Fibroblast of lung (primary cell): ENCODE measurements around the gene MAP7.

Experiments used
- CTCF ChIP-seq, 2 donors: IDR thresholded peaks in 1 of 2; conservative IDR thresholded peaks in 1 of 2; 1 replicate in 1 of 2; 2 replicates in 1 of 2; pipeline ENCODE4 v1.5.1; 2011 to 2012; ENCODE audit warnings: low read length in 2 of 2, control low read depth in 1 of 2, inconsistent platforms in 1 of 2, low read depth in 1 of 2, mild to moderate bottlenecking in 1 of 2
- EZH2 ChIP-seq: IDR thresholded peaks from 2 replicates; pipeline ENCODE4 v1.5.1; 2012; ENCODE audit warnings: low read length, control low read depth, mild to moderate bottlenecking; ENCODE audit errors: missing control alignments

GRCh38 chr6:136566851-136567250, 16.6 kb upstream of the MAP7 start:
- TF ChIP-seq CTCF (conservative IDR thresholded peaks at IDR 0.05 in 1 of 2, IDR thresholded peaks at IDR 0.05 in 1 of 2; ENCODE audit: low read depth in 1 of 2, low read length in 2 of 2) = no peak
- TF ChIP-seq EZH2 = no peak
